ENCODE data around the gene WDFY4.

Gene WDFY4

GRCh38 chr10:48800007-48800675 is 115.5 kb downstream of the WDFY4 start:
- peak; percentile 8 to 44 for DNase-seq

- no peak for DNase-seq
Observed at GRCh38 chr10:48801001-48801421, 116.3 kb downstream of the WDFY4 start.

GRCh38 chr10:48802611-48803071 is 118.0 kb downstream of the WDFY4 start:
- DNase-seq = no peak

GRCh38 chr10:48803801-48804584 is 119.3 kb downstream of the WDFY4 start:
- no peak for DNase-seq

- no peak for DNase-seq
Observed at GRCh38 chr10:48804740-48805182, 120.1 kb downstream of the WDFY4 start.

GRCh38 chr10:48805411-48805810 is 120.7 kb downstream of the WDFY4 start:
- no peak for DNase-seq

- no peak for DNase-seq
Observed at GRCh38 chr10:48805848-48806247, 121.2 kb downstream of the WDFY4 start.

GRCh38 chr10:48806342-48806741 is 121.7 kb downstream of the WDFY4 start:
- DNase-seq = no peak

- DNase-seq = no peak
Observed at GRCh38 chr10:48807791-48808470, 123.3 kb downstream of the WDFY4 start.

GRCh38 chr10:48809261-48809660 is 124.6 kb downstream of the WDFY4 start:
- DNase-seq = no peak

- DNase-seq = no peak
Observed at GRCh38 chr10:48811461-48811860, 126.8 kb downstream of the WDFY4 start.

- no peak for DNase-seq
Observed at GRCh38 chr10:48811917-48812316, 127.2 kb downstream of the WDFY4 start.

GRCh38 chr10:48813291-48813690 is 128.6 kb downstream of the WDFY4 start:
- DNase-seq = no peak

GRCh38 chr10:48813825-48814224 is 129.2 kb downstream of the WDFY4 start:
- no peak for DNase-seq

GRCh38 chr10:48814933-48815332 is 130.3 kb downstream of the WDFY4 start:
- DNase-seq = no peak

- no peak for DNase-seq
Observed at GRCh38 chr10:48817141-48817540, 132.5 kb downstream of the WDFY4 start.

GRCh38 chr10:48818081-48818480 is 133.4 kb downstream of the WDFY4 start:
- no peak for DNase-seq

GRCh38 chr10:48818861-48819520 is 134.3 kb downstream of the WDFY4 start:
- DNase-seq = no peak

- DNase-seq = no peak
Observed at GRCh38 chr10:48819783-48820182, 135.1 kb downstream of the WDFY4 start.

- no peak for DNase-seq
Observed at GRCh38 chr10:48820231-48820630, 135.6 kb downstream of the WDFY4 start.

- DNase-seq = no peak
Observed at GRCh38 chr10:48820699-48821098, 136.0 kb downstream of the WDFY4 start.

GRCh38 chr10:48821111-48821510 is 136.4 kb downstream of the WDFY4 start:
- no peak for DNase-seq

GRCh38 chr10:48821692-48822091 is 137.0 kb downstream of the WDFY4 start:
- no peak for DNase-seq
